H1 (cell line): ENCODE data around the gene ZNF839. TPM values are rescaled to one million over a fixed set of nuclear protein-coding genes. Genes with fewer than 3 reads are reported as not detected.

Experiments used
- BCL11A ChIP-seq, 2 experiments: IDR thresholded peaks; one replicate each; pipeline ENCODE4 v1.6.1; 2011; ENCODE audit warnings: low read depth in 2 of 2, low read length in 2 of 2, mild to moderate bottlenecking in 2 of 2
- CBX8 ChIP-seq: fragments of 300-800, 300-1000 bp; sonication (generic); IDR thresholded peaks from 2 replicates; pipeline ENCODE4 v1.7.1; 2016; ENCODE audit warnings: low read depth, low read length, borderline replicate concordance
- JUND ChIP-seq: IDR thresholded peaks from 2 replicates; pipeline ENCODE4 v1.6.1; 2011; ENCODE audit warnings: mild to moderate bottlenecking, improper control_type of control experiment, low read length
- PHF8 ChIP-seq: fragments of 200-600 bp; sonication (generic); conservative IDR thresholded peaks from 2 replicates; pipeline ENCODE4 v1.7.1; 2012; ENCODE audit warnings: low read depth, mild to moderate bottlenecking, inconsistent platforms, low read length, moderate library complexity
- SAP30 ChIP-seq: fragments of 300-600 bp; sonication (generic); IDR thresholded peaks from 2 replicates; pipeline ENCODE4 v1.7.1; 2012; ENCODE audit warnings: low read length, moderate library complexity, mild to moderate bottlenecking, inconsistent platforms; ENCODE audit not compliant: insufficient read depth, insufficient replicate concordance
- SIN3A ChIP-seq, 2 experiments: IDR thresholded peaks in 1 of 2; conservative IDR thresholded peaks in 1 of 2; 2 replicates each; pipeline ENCODE4 v1.6.1; 2011 to 2012; ENCODE audit warnings: low read length in 2 of 2, improper control_type of control experiment in 1 of 2, low read depth in 1 of 2, mild to moderate bottlenecking in 1 of 2
- polyA plus RNA-seq, 7 experiments: library from polyadenylated mRNA; depleted of rRNA in 3 of 7; stranded (reverse) in 5 of 7; unstranded in 2 of 7; fragments of >200 nt in 5 of 7; fragments of 200-250 nt in 2 of 7; gene quantifications; 1 replicate in 5 of 7; 2 replicates in 1 of 7; 4 replicates in 1 of 7; pipeline versions ENCODE4 v1.2.1 to v1.2.3, GENCODE V29; 2011 to 2013; ENCODE audit warnings: missing spikeins in 2 of 7, mixed read lengths in 2 of 7
- total RNA-seq: library from RNA; stranded (reverse); fragmentation: NEBNext Ultra II Directional; extraction: Animal tissue kit (Norgen Biotek cat#: 25700); gene quantifications from 2 replicates; pipeline ENCODE4 v1.2.1, GENCODE V29; 2021
- TF ChIP-seq, protein P1 (sequence below): fragments of 300-600 bp; sonication (generic); IDR thresholded peaks from 2 replicates; pipeline ENCODE4 v1.7.1; 2012; ENCODE audit warnings: low read length, moderate library complexity, mild to moderate bottlenecking, inconsistent platforms; ENCODE audit not compliant: insufficient replicate concordance

ZNF839 gene
- total and polyA plus RNA-seq, 2 of the 8 experiments (the other 6 are each of a cell fraction or from before 2014, with no cell fraction given), result 8.1 to 9.4 TPM

DNA sequence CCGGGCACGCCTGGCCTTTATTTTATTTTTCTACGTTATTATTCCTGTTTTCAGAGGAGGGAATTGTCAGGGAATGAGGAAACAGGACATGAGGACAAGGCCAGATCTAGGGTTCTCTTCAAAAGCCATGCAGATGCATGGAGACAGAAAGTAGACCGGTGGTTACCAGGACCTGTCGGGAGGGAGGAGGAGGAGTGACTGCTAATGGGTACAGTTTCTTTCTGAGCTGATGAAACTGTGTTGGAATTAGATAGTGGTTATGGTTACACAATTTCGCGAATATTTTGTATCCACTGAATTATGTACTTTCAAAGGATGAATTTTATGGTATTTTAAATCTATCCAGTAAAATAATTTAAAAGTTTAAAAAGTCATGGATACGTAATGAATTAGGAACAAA, 11.3 kb downstream of the ZNF839 start (continued):
- TF ChIP-seq, protein P1, sequence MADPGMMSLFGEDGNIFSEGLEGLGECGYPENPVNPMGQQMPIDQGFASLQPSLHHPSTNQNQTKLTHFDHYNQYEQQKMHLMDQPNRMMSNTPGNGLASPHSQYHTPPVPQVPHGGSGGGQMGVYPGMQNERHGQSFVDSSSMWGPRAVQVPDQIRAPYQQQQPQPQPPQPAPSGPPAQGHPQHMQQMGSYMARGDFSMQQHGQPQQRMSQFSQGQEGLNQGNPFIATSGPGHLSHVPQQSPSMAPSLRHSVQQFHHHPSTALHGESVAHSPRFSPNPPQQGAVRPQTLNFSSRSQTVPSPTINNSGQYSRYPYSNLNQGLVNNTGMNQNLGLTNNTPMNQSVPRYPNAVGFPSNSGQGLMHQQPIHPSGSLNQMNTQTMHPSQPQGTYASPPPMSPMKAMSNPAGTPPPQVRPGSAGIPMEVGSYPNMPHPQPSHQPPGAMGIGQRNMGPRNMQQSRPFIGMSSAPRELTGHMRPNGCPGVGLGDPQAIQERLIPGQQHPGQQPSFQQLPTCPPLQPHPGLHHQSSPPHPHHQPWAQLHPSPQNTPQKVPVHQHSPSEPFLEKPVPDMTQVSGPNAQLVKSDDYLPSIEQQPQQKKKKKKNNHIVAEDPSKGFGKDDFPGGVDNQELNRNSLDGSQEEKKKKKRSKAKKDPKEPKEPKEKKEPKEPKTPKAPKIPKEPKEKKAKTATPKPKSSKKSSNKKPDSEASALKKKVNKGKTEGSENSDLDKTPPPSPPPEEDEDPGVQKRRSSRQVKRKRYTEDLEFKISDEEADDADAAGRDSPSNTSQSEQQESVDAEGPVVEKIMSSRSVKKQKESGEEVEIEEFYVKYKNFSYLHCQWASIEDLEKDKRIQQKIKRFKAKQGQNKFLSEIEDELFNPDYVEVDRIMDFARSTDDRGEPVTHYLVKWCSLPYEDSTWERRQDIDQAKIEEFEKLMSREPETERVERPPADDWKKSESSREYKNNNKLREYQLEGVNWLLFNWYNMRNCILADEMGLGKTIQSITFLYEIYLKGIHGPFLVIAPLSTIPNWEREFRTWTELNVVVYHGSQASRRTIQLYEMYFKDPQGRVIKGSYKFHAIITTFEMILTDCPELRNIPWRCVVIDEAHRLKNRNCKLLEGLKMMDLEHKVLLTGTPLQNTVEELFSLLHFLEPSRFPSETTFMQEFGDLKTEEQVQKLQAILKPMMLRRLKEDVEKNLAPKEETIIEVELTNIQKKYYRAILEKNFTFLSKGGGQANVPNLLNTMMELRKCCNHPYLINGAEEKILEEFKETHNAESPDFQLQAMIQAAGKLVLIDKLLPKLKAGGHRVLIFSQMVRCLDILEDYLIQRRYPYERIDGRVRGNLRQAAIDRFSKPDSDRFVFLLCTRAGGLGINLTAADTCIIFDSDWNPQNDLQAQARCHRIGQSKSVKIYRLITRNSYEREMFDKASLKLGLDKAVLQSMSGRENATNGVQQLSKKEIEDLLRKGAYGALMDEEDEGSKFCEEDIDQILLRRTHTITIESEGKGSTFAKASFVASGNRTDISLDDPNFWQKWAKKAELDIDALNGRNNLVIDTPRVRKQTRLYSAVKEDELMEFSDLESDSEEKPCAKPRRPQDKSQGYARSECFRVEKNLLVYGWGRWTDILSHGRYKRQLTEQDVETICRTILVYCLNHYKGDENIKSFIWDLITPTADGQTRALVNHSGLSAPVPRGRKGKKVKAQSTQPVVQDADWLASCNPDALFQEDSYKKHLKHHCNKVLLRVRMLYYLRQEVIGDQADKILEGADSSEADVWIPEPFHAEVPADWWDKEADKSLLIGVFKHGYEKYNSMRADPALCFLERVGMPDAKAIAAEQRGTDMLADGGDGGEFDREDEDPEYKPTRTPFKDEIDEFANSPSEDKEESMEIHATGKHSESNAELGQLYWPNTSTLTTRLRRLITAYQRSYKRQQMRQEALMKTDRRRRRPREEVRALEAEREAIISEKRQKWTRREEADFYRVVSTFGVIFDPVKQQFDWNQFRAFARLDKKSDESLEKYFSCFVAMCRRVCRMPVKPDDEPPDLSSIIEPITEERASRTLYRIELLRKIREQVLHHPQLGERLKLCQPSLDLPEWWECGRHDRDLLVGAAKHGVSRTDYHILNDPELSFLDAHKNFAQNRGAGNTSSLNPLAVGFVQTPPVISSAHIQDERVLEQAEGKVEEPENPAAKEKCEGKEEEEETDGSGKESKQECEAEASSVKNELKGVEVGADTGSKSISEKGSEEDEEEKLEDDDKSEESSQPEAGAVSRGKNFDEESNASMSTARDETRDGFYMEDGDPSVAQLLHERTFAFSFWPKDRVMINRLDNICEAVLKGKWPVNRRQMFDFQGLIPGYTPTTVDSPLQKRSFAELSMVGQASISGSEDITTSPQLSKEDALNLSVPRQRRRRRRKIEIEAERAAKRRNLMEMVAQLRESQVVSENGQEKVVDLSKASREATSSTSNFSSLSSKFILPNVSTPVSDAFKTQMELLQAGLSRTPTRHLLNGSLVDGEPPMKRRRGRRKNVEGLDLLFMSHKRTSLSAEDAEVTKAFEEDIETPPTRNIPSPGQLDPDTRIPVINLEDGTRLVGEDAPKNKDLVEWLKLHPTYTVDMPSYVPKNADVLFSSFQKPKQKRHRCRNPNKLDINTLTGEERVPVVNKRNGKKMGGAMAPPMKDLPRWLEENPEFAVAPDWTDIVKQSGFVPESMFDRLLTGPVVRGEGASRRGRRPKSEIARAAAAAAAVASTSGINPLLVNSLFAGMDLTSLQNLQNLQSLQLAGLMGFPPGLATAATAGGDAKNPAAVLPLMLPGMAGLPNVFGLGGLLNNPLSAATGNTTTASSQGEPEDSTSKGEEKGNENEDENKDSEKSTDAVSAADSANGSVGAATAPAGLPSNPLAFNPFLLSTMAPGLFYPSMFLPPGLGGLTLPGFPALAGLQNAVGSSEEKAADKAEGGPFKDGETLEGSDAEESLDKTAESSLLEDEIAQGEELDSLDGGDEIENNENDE, result no peak
- TF ChIP-seq PHF8, result no peak
- TF ChIP-seq SAP30, result no peak
- no peak for TF ChIP-seq BCL11A (IDR thresholded peaks at IDR 0.05; ENCODE audit: low read depth in 2 of 2, low read length in 2 of 2)
- TF ChIP-seq SIN3A (conservative IDR thresholded peaks at IDR 0.05 in 1 of 2, IDR thresholded peaks at IDR 0.05 in 1 of 2; ENCODE audit: low read depth in 1 of 2, low read length in 2 of 2), result no peak
- TF ChIP-seq JUND, result no peak
- no peak for TF ChIP-seq CBX8
